PFSK-1 (cell line): Measurements from ENCODE around the gene TVP23A.

Source experiments
- POLR2AphosphoS5 ChIP-seq: IDR thresholded peaks from 2 replicates; pipeline ENCODE4 v1.6.1; 2012; ENCODE audit warnings: low read depth, mild to moderate bottlenecking, control low read depth, low read length, moderate library complexity
- SIN3A ChIP-seq: IDR thresholded peaks from 2 replicates; pipeline ENCODE4 v1.6.1; 2012; ENCODE audit warnings: mild to moderate bottlenecking, low read length, moderate library complexity, borderline replicate concordance; ENCODE audit not compliant: insufficient read depth
- TF ChIP-seq, protein P1 (sequence below), 2 experiments: IDR thresholded peaks; 2 replicates each; pipeline versions ENCODE4 v1.6.1 to v1.8.0; 2011 to 2012; ENCODE audit warnings: low read depth in 2 of 2, low read length in 2 of 2, control low read depth in 1 of 2, inconsistent platforms in 1 of 2, mild to moderate bottlenecking in 1 of 2, moderate library complexity in 1 of 2; ENCODE audit not compliant: insufficient read depth in 1 of 2

DNA sequence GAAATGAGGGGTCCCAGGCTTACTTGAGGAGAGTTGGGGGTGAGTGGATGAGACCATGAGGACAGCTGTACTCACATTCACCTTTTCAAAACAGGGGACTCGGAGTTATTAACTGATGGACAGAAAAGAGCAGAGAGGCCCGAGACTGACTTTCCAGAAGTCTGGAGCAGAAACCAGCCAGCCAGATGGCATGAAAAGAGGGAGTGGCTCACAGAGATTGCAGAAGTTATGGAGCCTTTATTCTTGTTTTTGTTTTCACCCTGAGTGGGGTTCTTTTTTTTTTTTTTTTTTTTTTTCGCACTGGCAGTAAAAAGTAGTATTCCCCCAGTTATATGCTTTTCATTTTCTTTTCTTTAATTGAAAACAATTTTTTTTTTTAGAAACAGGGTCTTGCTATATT is 18.9 kb downstream of the TVP23A start:
- TF ChIP-seq POLR2AphosphoS5 (no peak), SIN3A (no peak)
- TF ChIP-seq, protein P1, sequence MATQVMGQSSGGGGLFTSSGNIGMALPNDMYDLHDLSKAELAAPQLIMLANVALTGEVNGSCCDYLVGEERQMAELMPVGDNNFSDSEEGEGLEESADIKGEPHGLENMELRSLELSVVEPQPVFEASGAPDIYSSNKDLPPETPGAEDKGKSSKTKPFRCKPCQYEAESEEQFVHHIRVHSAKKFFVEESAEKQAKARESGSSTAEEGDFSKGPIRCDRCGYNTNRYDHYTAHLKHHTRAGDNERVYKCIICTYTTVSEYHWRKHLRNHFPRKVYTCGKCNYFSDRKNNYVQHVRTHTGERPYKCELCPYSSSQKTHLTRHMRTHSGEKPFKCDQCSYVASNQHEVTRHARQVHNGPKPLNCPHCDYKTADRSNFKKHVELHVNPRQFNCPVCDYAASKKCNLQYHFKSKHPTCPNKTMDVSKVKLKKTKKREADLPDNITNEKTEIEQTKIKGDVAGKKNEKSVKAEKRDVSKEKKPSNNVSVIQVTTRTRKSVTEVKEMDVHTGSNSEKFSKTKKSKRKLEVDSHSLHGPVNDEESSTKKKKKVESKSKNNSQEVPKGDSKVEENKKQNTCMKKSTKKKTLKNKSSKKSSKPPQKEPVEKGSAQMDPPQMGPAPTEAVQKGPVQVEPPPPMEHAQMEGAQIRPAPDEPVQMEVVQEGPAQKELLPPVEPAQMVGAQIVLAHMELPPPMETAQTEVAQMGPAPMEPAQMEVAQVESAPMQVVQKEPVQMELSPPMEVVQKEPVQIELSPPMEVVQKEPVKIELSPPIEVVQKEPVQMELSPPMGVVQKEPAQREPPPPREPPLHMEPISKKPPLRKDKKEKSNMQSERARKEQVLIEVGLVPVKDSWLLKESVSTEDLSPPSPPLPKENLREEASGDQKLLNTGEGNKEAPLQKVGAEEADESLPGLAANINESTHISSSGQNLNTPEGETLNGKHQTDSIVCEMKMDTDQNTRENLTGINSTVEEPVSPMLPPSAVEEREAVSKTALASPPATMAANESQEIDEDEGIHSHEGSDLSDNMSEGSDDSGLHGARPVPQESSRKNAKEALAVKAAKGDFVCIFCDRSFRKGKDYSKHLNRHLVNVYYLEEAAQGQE (IDR thresholded peaks at IDR 0.05; ENCODE audit: insufficient read depth in 1 of 2, low read depth in 2 of 2, low read length in 2 of 2), result no peak
